ENCODE data around the gene RBM47. TPM values are rescaled to one million over a fixed set of nuclear protein-coding genes. Genes with fewer than 3 reads are reported as not detected.

Gene RBM47
- total RNA-seq, 6 donors from 2014 or later = 111 to 448 (median 149) TPM

GRCh38 chr4:40626183-40626990, 3.3 kb downstream of the RBM47 start:
- no peak for TF ChIP-seq POLR2A (IDR thresholded peaks at IDR 0.05)
- no peak for TF ChIP-seq EP300 (IDR thresholded peaks at IDR 0.05)
- TF ChIP-seq CTCF (IDR thresholded peaks at IDR 0.05) = no peak
- TF ChIP-seq POLR2AphosphoS5 (IDR thresholded peaks at IDR 0.05) = no peak
- Histone ChIP-seq H3K36me3 (no peaks in the 10 kb centered on the region), H3K27ac (peak overlapping the region; percentile 6 to 93 (median 16)), H3K27me3 (no peaks in the 10 kb centered on the region), H3K4me1 (peaks cover 7 to 22% (median 10%) of the 10 kb centered on the region in 4 donors), H3K9me3 (no peaks in the 10 kb centered on the region), H3K4me3 (peak overlapping the region in 3 of 4 donors; percentile 43 to 56 (median 52))
- ATAC-seq (ENCODE audit: low FRiP score in 2 of 2) (no peak), DNase-seq (no peak)
- WGBS, 2 donors = 40 to 46% methylated on average over 10 of the region's 10 CpGs

GRCh38 chr4:40623707-40624106, 6.0 kb downstream of the RBM47 start:
- DNase-seq (no peak), ATAC-seq (ENCODE audit: low FRiP score in 2 of 2) (no peak)
- Histone ChIP-seq H3K9me3 (no peaks in the 10 kb centered on the region), H3K4me1 (peaks cover 4 to 28% (median 14%) of the 10 kb centered on the region in 4 donors), H3K4me3 (no peak overlapping the region), H3K36me3 (no peaks in the 10 kb centered on the region), H3K27ac (no peak overlapping the region), H3K27me3 (no peaks in the 10 kb centered on the region)
- TF ChIP-seq POLR2AphosphoS5 (IDR thresholded peaks at IDR 0.05) (no peak), EP300 (IDR thresholded peaks at IDR 0.05) (no peak), POLR2A (IDR thresholded peaks at IDR 0.05) (no peak), CTCF (IDR thresholded peaks at IDR 0.05) (no peak)
- WGBS, 2 donors = 93 to 96% methylated on average over 7 of the region's 7 CpGs

- H3K4me3 ChIP-seq = no peak overlapping the region
- no peaks in the 10 kb centered on the region for H3K9me3 ChIP-seq
- DNase-seq (no peak), ATAC-seq (ENCODE audit: low FRiP score in 2 of 2) (no peak)
- peak overlapping the region in 2 of 4 donors; percentile 37 to 79 for H3K27ac ChIP-seq
- 81 to 82% methylated on average over 6 of the region's 6 CpGs for WGBS, 2 donors
- TF ChIP-seq EP300 (IDR thresholded peaks at IDR 0.05) (no peak), POLR2A (IDR thresholded peaks at IDR 0.05) (no peak), CTCF (IDR thresholded peaks at IDR 0.05) (no peak), POLR2AphosphoS5 (IDR thresholded peaks at IDR 0.05) (no peak)
- peaks cover 4 to 28% (median 14%) of the 10 kb centered on the region in 4 donors for H3K4me1 ChIP-seq
- no peaks in the 10 kb centered on the region for H3K27me3 ChIP-seq
- H3K36me3 ChIP-seq = no peaks in the 10 kb centered on the region
These were observed 6.8 kb downstream of the RBM47 start for GRCh38 chr4:40622913-40623312.

GRCh38 chr4:40621592-40622512, 7.8 kb downstream of the RBM47 start:
- H3K27me3 ChIP-seq = no peaks in the 10 kb centered on the region
- DNase-seq (peak in 1 of 2 donors; percentile 94), ATAC-seq (ENCODE audit: low FRiP score in 2 of 2) (peak; percentile 90 to 94)
- no peak overlapping the region for H3K4me3 ChIP-seq
- no peaks in the 10 kb centered on the region for H3K9me3 ChIP-seq
- H3K4me1 ChIP-seq = peaks cover 4 to 28% (median 14%) of the 10 kb centered on the region in 4 donors
- WGBS, 2 donors = 50 to 57% methylated on average over 13 of the region's 13 CpGs
- peak overlapping the region; percentile 50 to 79 (median 70) for H3K27ac ChIP-seq
- H3K36me3 ChIP-seq = no peaks in the 10 kb centered on the region
- TF ChIP-seq POLR2AphosphoS5 (IDR thresholded peaks at IDR 0.05) (peak; percentile 85 to 95), POLR2A (IDR thresholded peaks at IDR 0.05) (no peak), EP300 (IDR thresholded peaks at IDR 0.05) (peak in 2 of 4 donors; percentile 71 to 86)

GRCh38 chr4:40621229-40621591, 8.5 kb downstream of the RBM47 start:
- no peak for ATAC-seq (ENCODE audit: low FRiP score in 2 of 2)
- H3K27ac ChIP-seq = peak overlapping the region; percentile 50 to 79 (median 70)

More at GRCh38 chr4:40621229-40621591, 8.5 kb downstream of the RBM47 start:
- H3K36me3 ChIP-seq = no peaks in the 10 kb centered on the region
- no peak overlapping the region for H3K4me3 ChIP-seq
- DNase-seq = no peak
- peaks cover 4 to 28% (median 14%) of the 10 kb centered on the region in 4 donors for H3K4me1 ChIP-seq
- no peaks in the 10 kb centered on the region for H3K9me3 ChIP-seq
- H3K27me3 ChIP-seq = no peaks in the 10 kb centered on the region
- TF ChIP-seq CTCF (IDR thresholded peaks at IDR 0.05) (no peak), POLR2AphosphoS5 (IDR thresholded peaks at IDR 0.05) (no peak), POLR2A (IDR thresholded peaks at IDR 0.05) (no peak), EP300 (IDR thresholded peaks at IDR 0.05) (no peak)
- 34 to 50% methylated on average over 4 of the region's 4 CpGs for WGBS, 2 donors
